ENCODE data around the gene SHLD2. TPM values are rescaled to one million over a fixed set of nuclear protein-coding genes. Genes with fewer than 3 reads are reported as not detected.

The SHLD2 gene
- total and polyA plus RNA-seq, 10 of the 15 experiments (the other 5 are each of a cell fraction or from before 2014, with no cell fraction given) = 24.5 to 45.3 (median 30.1) TPM

- no peak overlapping the region for H3K9ac ChIP-seq (ENCODE audit: control insufficient read depth, insufficient read depth, low read length)
- no peak overlapping the region for H3K27ac ChIP-seq (ENCODE audit: control insufficient read depth, insufficient read depth)
- no peaks in the 10 kb centered on the region for H3K9me3 ChIP-seq (replicated peaks; ENCODE audit: control insufficient read depth, insufficient read depth, low read length)
- in situ Hi-C loops (cut with MboI) = no loop called here
- ATAC-seq = no peak
- H3K27me3 ChIP-seq (replicated peaks in 1 of 2; ENCODE audit: control insufficient read depth in 2 of 2, insufficient read depth in 2 of 2, low read length in 1 of 2) = no peaks in the 10 kb centered on the region
- H3K4me1 ChIP-seq (ENCODE audit: control insufficient read depth, insufficient read depth, low read length) = peaks cover 4% of the 10 kb centered on the region
- no peaks in the 10 kb centered on the region for H4K20me1 ChIP-seq (ENCODE audit: control insufficient read depth, insufficient read depth)
- WGBS (ENCODE audit: insufficient coverage, insufficient replicate concordance, low lambda C conversion rate, missing lambda C conversion rate) = 95% methylated on average over 4 of the region's 4 CpGs
- ChIA-PET SMC1A (ENCODE audit: uncharacterized antibody, unreplicated experiment) (interaction anchor here (0.5 to 1.4 kb wide), 3 partner anchors 9 to 13 kb away, joined by 3 to 5 read pairs (median 4); no protein-coding TSS in a partner anchor), CTCF (interaction anchor here (0.7 kb wide), 1 partner anchor 123 kb away, joined by 3 read pairs; no protein-coding TSS in a partner anchor), POLR2A (interaction anchor here (0.6 kb wide), 1 partner anchor 54 kb away, joined by 3 read pairs; no protein-coding TSS in a partner anchor), RAD21 (ENCODE audit: unreplicated experiment) (no interaction called here)
- no peak for DNase-seq (ENCODE audit: low read depth, low spot score)
- BruUV-seq (replicated peaks) = no TSS peak
- FAIRE-seq = no peak
- H3K4me3 ChIP-seq = no peak overlapping the region
- intact Hi-C loops (cut with micrococcal nuclease; ENCODE audit: unreplicated experiment) = loop anchor here (5.0 kb wide), 1 partner anchor 122 kb away; the partner anchor contains the start of gene ADIRF
- no peaks in the 10 kb centered on the region; a peak in 1 of 4 replicates for H3K36me3 ChIP-seq (ENCODE audit: control insufficient read depth in 2 of 2, insufficient read depth in 2 of 2, low read length in 1 of 2)
- no peak overlapping the region for H2AFZ ChIP-seq (ENCODE audit: control insufficient read depth, low read depth, low read length)
- no peak overlapping the region for H3K4me2 ChIP-seq (ENCODE audit: control insufficient read depth, insufficient read depth)
- peaks cover 79% of the 10 kb centered on the region for H3K79me2 ChIP-seq (ENCODE audit: control insufficient read depth, insufficient read depth, low read length)
- no peak for TF ChIP-seq SIN3A (IDR thresholded peaks at IDR 0.05; ENCODE audit: low read depth, low read length)
- TF ChIP-seq SPI1 (IDR thresholded peaks at IDR 0.05; ENCODE audit: borderline replicate concordance, insufficient read depth, low read depth, low read length) = no peak
- TF ChIP-seq IRF4 (IDR thresholded peaks at IDR 0.05; ENCODE audit: low read depth, low read length) = no peak
- TF ChIP-seq JUNB (IDR thresholded peaks at IDR 0.05) = no peak
- TF ChIP-seq, protein P1, sequence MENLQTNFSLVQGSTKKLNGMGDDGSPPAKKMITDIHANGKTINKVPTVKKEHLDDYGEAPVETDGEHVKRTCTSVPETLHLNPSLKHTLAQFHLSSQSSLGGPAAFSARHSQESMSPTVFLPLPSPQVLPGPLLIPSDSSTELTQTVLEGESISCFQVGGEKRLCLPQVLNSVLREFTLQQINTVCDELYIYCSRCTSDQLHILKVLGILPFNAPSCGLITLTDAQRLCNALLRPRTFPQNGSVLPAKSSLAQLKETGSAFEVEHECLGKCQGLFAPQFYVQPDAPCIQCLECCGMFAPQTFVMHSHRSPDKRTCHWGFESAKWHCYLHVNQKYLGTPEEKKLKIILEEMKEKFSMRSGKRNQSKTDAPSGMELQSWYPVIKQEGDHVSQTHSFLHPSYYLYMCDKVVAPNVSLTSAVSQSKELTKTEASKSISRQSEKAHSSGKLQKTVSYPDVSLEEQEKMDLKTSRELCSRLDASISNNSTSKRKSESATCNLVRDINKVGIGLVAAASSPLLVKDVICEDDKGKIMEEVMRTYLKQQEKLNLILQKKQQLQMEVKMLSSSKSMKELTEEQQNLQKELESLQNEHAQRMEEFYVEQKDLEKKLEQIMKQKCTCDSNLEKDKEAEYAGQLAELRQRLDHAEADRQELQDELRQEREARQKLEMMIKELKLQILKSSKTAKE (IDR thresholded peaks at IDR 0.05; ENCODE audit: low read depth, poor library complexity, severe bottlenecking) = no peak
- no peak for TF ChIP-seq LARP7 (IDR thresholded peaks at IDR 0.05)
- TF ChIP-seq MEF2B (IDR thresholded peaks at IDR 0.05; ENCODE audit: partially characterized antibody, poor library complexity, severe bottlenecking) = no peak
- TF ChIP-seq, protein P2, sequence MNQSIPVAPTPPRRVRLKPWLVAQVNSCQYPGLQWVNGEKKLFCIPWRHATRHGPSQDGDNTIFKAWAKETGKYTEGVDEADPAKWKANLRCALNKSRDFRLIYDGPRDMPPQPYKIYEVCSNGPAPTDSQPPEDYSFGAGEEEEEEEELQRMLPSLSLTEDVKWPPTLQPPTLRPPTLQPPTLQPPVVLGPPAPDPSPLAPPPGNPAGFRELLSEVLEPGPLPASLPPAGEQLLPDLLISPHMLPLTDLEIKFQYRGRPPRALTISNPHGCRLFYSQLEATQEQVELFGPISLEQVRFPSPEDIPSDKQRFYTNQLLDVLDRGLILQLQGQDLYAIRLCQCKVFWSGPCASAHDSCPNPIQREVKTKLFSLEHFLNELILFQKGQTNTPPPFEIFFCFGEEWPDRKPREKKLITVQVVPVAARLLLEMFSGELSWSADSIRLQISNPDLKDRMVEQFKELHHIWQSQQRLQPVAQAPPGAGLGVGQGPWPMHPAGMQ (IDR thresholded peaks at IDR 0.05; ENCODE audit: borderline replicate concordance) = no peak
- TF ChIP-seq NFYB (IDR thresholded peaks at IDR 0.05; ENCODE audit: insufficient read depth, low read depth, low read length) = no peak
- no peak for TF ChIP-seq CEBPB (IDR thresholded peaks at IDR 0.05; ENCODE audit: borderline replicate concordance in 1 of 2, low read depth in 2 of 2, low read length in 2 of 2)
- TF ChIP-seq SREBF2 (IDR thresholded peaks at IDR 0.05; ENCODE audit: low read length) = no peak
- no peak for TF ChIP-seq RBBP5 (conservative IDR thresholded peaks at IDR 0.05)
- TF ChIP-seq, protein P3, sequence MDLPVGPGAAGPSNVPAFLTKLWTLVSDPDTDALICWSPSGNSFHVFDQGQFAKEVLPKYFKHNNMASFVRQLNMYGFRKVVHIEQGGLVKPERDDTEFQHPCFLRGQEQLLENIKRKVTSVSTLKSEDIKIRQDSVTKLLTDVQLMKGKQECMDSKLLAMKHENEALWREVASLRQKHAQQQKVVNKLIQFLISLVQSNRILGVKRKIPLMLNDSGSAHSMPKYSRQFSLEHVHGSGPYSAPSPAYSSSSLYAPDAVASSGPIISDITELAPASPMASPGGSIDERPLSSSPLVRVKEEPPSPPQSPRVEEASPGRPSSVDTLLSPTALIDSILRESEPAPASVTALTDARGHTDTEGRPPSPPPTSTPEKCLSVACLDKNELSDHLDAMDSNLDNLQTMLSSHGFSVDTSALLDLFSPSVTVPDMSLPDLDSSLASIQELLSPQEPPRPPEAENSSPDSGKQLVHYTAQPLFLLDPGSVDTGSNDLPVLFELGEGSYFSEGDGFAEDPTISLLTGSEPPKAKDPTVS (IDR thresholded peaks at IDR 0.05; ENCODE audit: low read depth, low read length) = no peak
- no peak for TF ChIP-seq TCF7 (IDR thresholded peaks at IDR 0.05; ENCODE audit: borderline replicate concordance)
- TF ChIP-seq WRNIP1 (IDR thresholded peaks at IDR 0.05; ENCODE audit: borderline replicate concordance, low read depth, low read length) = no peak
- TF ChIP-seq NFIC (IDR thresholded peaks at IDR 0.05; ENCODE audit: low read depth, low read length) = no peak
- TF ChIP-seq, protein P4, sequence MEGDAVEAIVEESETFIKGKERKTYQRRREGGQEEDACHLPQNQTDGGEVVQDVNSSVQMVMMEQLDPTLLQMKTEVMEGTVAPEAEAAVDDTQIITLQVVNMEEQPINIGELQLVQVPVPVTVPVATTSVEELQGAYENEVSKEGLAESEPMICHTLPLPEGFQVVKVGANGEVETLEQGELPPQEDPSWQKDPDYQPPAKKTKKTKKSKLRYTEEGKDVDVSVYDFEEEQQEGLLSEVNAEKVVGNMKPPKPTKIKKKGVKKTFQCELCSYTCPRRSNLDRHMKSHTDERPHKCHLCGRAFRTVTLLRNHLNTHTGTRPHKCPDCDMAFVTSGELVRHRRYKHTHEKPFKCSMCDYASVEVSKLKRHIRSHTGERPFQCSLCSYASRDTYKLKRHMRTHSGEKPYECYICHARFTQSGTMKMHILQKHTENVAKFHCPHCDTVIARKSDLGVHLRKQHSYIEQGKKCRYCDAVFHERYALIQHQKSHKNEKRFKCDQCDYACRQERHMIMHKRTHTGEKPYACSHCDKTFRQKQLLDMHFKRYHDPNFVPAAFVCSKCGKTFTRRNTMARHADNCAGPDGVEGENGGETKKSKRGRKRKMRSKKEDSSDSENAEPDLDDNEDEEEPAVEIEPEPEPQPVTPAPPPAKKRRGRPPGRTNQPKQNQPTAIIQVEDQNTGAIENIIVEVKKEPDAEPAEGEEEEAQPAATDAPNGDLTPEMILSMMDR (IDR thresholded peaks at IDR 0.05 in 2 of 3, conservative IDR thresholded peaks at IDR 0.05 in 1 of 3; ENCODE audit: control insufficient read depth in 2 of 3, extremely low read depth in 1 of 3, insufficient read depth in 1 of 3, low read depth in 3 of 3, low read length in 3 of 3) = no peak
- no peak for TF ChIP-seq SMAD1 (IDR thresholded peaks at IDR 0.05; ENCODE audit: low read depth, partially characterized antibody)
- TF ChIP-seq YY1 (IDR thresholded peaks at IDR 0.05; ENCODE audit: low read depth, low read length) = no peak
These were observed 5.3 kb upstream of the SHLD2 start for GRCh38 chr10:87089746-87090145.

Measured in GM12878 (cell line).